Common myeloid progenitor, CD34-positive (primary cell): ENCODE measurements around the gene HYCC2.
"Not testable (repeated sequence)": the region's sequence is repeated elsewhere in the genome, so short reads cannot be mapped to it uniquely, and the experiment has no call there.

Experiments used
- CTCF ChIA-PET: fragments of 350-600 bp; sonication (Branson Sonifier 250); formaldehyde crosslinking; loops from one replicate; lab custom pipeline; 2021; ENCODE audit warnings: antibody characterized with exemption; lab: Charles Lee
- POLR2A ChIA-PET: fragments of 350-600 bp; sonication (Branson Sonifier 250); formaldehyde crosslinking; loops from one replicate; lab custom pipeline; 2021; ENCODE audit warnings: antibody characterized with exemption; lab: Charles Lee
- DNase-seq, 3 donors: peaks; one replicate each; pipeline versions ENCODE4 v3.0.0 to v3.0.0-alpha.2; 2013
- H3K27ac ChIP-seq, 2 experiments: 1 replicate in 1 of 2; 2 replicates in 1 of 2; pipeline ENCODE4 v1.7.0; 2013; ENCODE audit warnings: inconsistent platforms in 2 of 2, low read length in 2 of 2, mild to moderate bottlenecking in 2 of 2, low read depth in 1 of 2, moderate library complexity in 1 of 2; ENCODE audit not compliant: severe bottlenecking in 2 of 2, insufficient read depth in 1 of 2, poor library complexity in 1 of 2
- H3K27me3 ChIP-seq, 5 experiments: replicated peaks in 2 of 5; 1 replicate in 3 of 5; 2 replicates in 2 of 5; pipeline versions ENCODE4 v1.6.1 to v1.7.0; 2013; ENCODE audit warnings: low read length in 4 of 5, mild to moderate bottlenecking in 2 of 5, moderate library complexity in 2 of 5, inconsistent platforms in 1 of 5; ENCODE audit not compliant: insufficient read depth in 5 of 5, control insufficient read depth in 4 of 5
- H3K36me3 ChIP-seq, 4 experiments: 1 replicate in 2 of 4; 2 replicates in 2 of 4; pipeline versions ENCODE4 v1.6.1 to v1.7.0; 2013; ENCODE audit warnings: low read length in 3 of 4, control low read depth in 1 of 4, mild to moderate bottlenecking in 1 of 4; ENCODE audit not compliant: control insufficient read depth in 4 of 4, insufficient read depth in 4 of 4
- H3K4me1 ChIP-seq, 4 experiments: 1 replicate in 3 of 4; 2 replicates in 1 of 4; pipeline versions ENCODE4 v1.6.1 to v1.7.1; 2013; ENCODE audit warnings: low read length in 3 of 4, mild to moderate bottlenecking in 3 of 4, control low read depth in 1 of 4, inconsistent platforms in 1 of 4, moderate library complexity in 1 of 4; ENCODE audit not compliant: control insufficient read depth in 4 of 4, insufficient read depth in 4 of 4; ENCODE audit errors: control extremely low read depth in 1 of 4
- H3K4me3 ChIP-seq, 7 experiments: 1 replicate in 4 of 7; 2 replicates in 3 of 7; pipeline versions ENCODE4 v1.5.1 to v1.7.0; 2013; ENCODE audit warnings: mild to moderate bottlenecking in 7 of 7, low read length in 6 of 7, moderate library complexity in 6 of 7, inconsistent platforms in 2 of 7, low read depth in 2 of 7, control low read depth in 1 of 7; ENCODE audit not compliant: insufficient read depth in 4 of 7, control insufficient read depth in 1 of 7; ENCODE audit errors: extremely low read depth in 1 of 7
- H3K9me3 ChIP-seq, 5 experiments: 1 replicate in 4 of 5; 2 replicates in 1 of 5; pipeline versions ENCODE4 v1.6.1 to v1.7.1; 2013; ENCODE audit warnings: low read length in 4 of 5, mild to moderate bottlenecking in 2 of 5, inconsistent platforms in 1 of 5, low read depth in 1 of 5, moderate library complexity in 1 of 5; ENCODE audit not compliant: control insufficient read depth in 4 of 5, insufficient read depth in 2 of 5; ENCODE audit errors: control extremely low read depth in 1 of 5
- WGBS: methylation state at CpG from one replicate; pipeline ENCODE4 v1.1.5; 2013; ENCODE audit not compliant: insufficient coverage; 5-methylcytosine and 5-hydroxymethylcytosine counted together

HYCC2 gene

DNA sequence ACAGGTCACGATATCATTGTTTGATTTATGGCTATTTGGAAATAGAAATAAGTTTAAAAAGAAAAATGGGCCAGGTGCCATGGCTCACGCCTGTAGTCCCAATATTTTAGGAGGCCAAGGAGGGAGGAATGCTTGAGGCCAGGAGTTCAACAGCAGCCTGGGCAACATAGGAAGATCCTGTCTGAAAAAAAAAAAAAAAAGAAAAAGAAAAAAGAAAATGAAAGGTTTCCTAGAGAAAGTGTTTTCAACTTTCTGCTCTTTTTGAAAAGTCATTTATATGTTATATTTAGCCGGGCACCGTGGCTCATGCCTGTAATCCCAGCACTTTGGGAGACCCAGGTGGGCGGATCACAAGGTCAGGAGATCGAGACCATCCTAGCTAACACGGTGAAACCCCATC, 3.5 kb upstream of the HYCC2 start:
- ChIA-PET POLR2A (no interaction called here), CTCF (interaction anchor here (0.7 to 1.0 kb wide), 5 partner anchors 29 to 83 kb away, joined by 3 to 5 read pairs (median 3); no protein-coding TSS in a partner anchor)
- Histone ChIP-seq H3K4me1 (peaks cover 6 to 21% (median 17%) of the 10 kb centered on the region in 4 experiments), H3K27ac (no peak overlapping the region), H3K9me3 (no peaks in the 10 kb centered on the region), H3K36me3 (peaks cover 2 to 12% (median 6%) of the 10 kb centered on the region in 4 experiments), H3K27me3 (no peaks in the 10 kb centered on the region), H3K4me3 (no peak overlapping the region)
- WGBS, result 90% methylated on average over 4 of the region's 7 CpGs
- no peak for DNase-seq

DNA sequence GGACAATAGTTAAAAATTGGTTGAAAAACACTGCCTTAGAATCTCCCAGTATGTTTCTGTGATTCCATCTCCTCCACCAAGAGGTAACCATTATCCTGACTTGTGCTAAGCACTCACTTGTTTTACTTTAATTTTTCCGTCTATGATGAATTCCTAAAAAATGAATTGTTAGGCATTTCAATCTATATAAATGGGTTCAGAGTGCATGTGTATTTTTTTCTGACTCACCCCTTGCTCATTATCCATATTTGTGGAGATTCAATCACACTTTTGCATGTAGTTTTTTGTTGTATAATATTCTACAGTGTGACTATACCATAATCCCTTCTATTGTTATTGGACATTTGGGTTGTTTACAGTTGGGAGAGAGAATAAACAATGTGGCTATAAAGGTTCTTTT, 1.6 kb upstream of the HYCC2 start:
- ChIA-PET CTCF (interaction anchor here (1.0 to 1.2 kb wide), 3 partner anchors 12 to 44 kb away, joined by 4 to 5 read pairs (median 5); partner anchors contain the start of gene CFLAR), POLR2A (no interaction called here)
- no peak overlapping the region for H3K27ac ChIP-seq
- WGBS, result no CpG with 5 or more reads among the region's 1 CpG
- no peaks in the 10 kb centered on the region for H3K27me3 ChIP-seq
- H3K9me3 ChIP-seq, result no peaks in the 10 kb centered on the region
- no peak for DNase-seq
- no peaks in the 10 kb centered on the region for H3K36me3 ChIP-seq
- H3K4me3 ChIP-seq, result peak overlapping the region in 3 of 7 experiments; percentile 89 to 100 (median 99)
- H3K4me1 ChIP-seq, result peaks cover 16 to 38% (median 28%) of the 10 kb centered on the region in 4 experiments

GRCh38 chr2:201072201-201072530, 695 bp upstream of the HYCC2 start:
- ChIA-PET POLR2A (no interaction called here), CTCF (interaction anchor here (0.8 to 1.2 kb wide), 5 partner anchors 13 to 183 kb away, joined by 3 to 5 read pairs (median 4); partner anchors contain the start of gene CFLAR)
- Histone ChIP-seq H3K9me3 (no peaks in the 10 kb centered on the region), H3K27ac (peak overlapping the region; percentile 97), H3K4me3 (peak overlapping the region; percentile 87 to 100 (median 98)), H3K36me3 (no peaks in the 10 kb centered on the region), H3K27me3 (no peaks in the 10 kb centered on the region), H3K4me1 (peaks cover 16 to 42% (median 30%) of the 10 kb centered on the region in 4 experiments)
- 0% methylated on average over 1 of the region's 5 CpGs for WGBS
- DNase-seq, result no peak

DNA sequence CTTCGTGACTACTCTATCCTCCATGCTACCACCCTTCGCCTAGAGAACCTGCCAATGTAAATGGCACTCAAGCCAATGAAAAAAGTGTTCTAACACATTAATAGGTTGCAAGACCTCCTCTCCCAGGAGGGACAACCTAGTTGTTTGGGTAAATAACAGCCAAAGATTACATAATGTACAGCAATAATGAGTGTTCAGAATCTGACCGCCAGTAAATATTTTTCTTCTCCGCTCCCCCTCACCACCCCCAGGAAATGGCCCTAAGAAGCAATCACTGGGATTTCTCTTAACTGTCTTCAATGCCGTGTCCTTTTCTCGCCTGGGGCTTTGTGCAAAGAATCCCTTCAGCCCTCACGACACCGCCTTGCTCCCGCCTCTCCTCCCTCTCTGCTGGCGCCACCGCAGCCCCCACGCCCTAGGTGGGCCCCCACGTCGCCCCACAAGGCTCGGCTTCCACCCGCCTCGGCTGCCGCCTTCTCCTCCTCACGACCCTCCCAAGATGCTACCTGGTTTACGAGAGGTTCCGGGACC, 458 bp downstream of the HYCC2 start:
- no peak for DNase-seq
- POLR2A ChIA-PET, result no interaction called here
- Histone ChIP-seq H3K27ac (peak overlapping the region; percentile 97), H3K27me3 (no peaks in the 10 kb centered on the region), H3K36me3 (peaks cover 0 to 3% (median 0%) of the 10 kb centered on the region in 4 experiments), H3K4me3 (peak overlapping the region; percentile 87 to 100 (median 98)), H3K4me1 (peaks cover 16 to 43% (median 30%) of the 10 kb centered on the region in 4 experiments), H3K9me3 (no peaks in the 10 kb centered on the region)
- CTCF ChIA-PET, result interaction anchor here (1.0 to 6.2 kb wide), 12 partner anchors 15 to 174 kb away, joined by 3 to 60 read pairs (median 10); partner anchors contain the start of gene ORC2
- WGBS, result 0% methylated on average over 18 of the region's 21 CpGs

GRCh38 chr2:201064797-201065329, 6.6 kb downstream of the HYCC2 start:
- WGBS, result no CpG with 5 or more reads among the region's 2 CpGs
- POLR2A ChIA-PET, result no interaction called here

DNA sequence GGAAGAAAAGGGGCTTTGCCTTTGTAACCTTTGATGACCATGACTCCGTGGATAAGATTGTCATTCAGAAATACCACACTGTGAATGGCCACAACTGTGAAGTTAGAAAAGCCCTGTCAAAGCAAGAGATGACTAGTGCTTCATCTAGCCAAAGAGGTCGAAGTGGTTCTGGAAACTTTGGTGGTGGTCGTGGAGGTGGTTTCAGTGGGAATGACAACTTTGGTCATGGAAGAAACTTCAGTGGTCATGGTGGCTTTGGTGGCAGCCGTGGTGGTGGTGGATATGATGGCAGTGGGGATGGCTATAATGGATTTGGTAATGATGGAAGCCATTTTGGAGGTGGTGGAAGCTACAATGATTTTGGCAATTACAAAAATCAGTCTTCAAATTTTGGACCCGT, 8.0 kb downstream of the HYCC2 start:
- H3K27me3 ChIP-seq, H3K27ac ChIP-seq, H3K4me3 ChIP-seq, DNase-seq, POLR2A ChIA-PET, H3K9me3 ChIP-seq, H3K4me1 ChIP-seq: not testable (repeated sequence)
- H3K36me3 ChIP-seq, result peaks cover 6 to 14% (median 10%) of the 10 kb centered on the region in 4 experiments
- CTCF ChIA-PET, result interaction anchor here (1.4 kb wide), 1 partner anchor 158 kb away, joined by 4 read pairs; no protein-coding TSS in a partner anchor
- WGBS, result 98% methylated on average over 5 of the region's 5 CpGs

More at GRCh38 chr2:201064797-201065329, 6.6 kb downstream of the HYCC2 start:
- Histone ChIP-seq H3K4me3 (no peak overlapping the region), H3K9me3 (no peaks in the 10 kb centered on the region), H3K27ac (no peak overlapping the region), H3K36me3 (peaks cover 3 to 9% (median 4%) of the 10 kb centered on the region in 4 experiments), H3K27me3 (no peaks in the 10 kb centered on the region), H3K4me1 (peaks cover 5 to 21% (median 15%) of the 10 kb centered on the region in 4 experiments)
- DNase-seq, result no peak
- CTCF ChIA-PET, result interaction anchor here (0.7 to 6.2 kb wide), 4 partner anchors 11 to 163 kb away, joined by 3 to 60 read pairs (median 4); partner anchors contain the start of gene CASP10
